PC-3 (cell line): Measurements from ENCODE around the gene PLPP3.

Experiments used
- CTCF ChIP-seq: fragments of 300-600 bp; sonication (generic); conservative IDR thresholded peaks from 2 replicates; pipeline ENCODE4 v1.5.1; 2017; ENCODE audit warnings: antibody characterized with exemption, low read depth, mild to moderate bottlenecking, low read length
- EZH2 ChIP-seq: fragments of 300-600 bp; sonication (generic); IDR thresholded peaks from one replicate; pipeline ENCODE4 v1.6.1; 2017; ENCODE audit warnings: antibody characterized with exemption, mild to moderate bottlenecking, low read length; ENCODE audit not compliant: unreplicated experiment
- EZH2phosphoT487 ChIP-seq: fragments of 300-600 bp; sonication (generic); IDR thresholded peaks from 2 replicates; pipeline ENCODE4 v1.6.1; 2018; ENCODE audit warnings: mild to moderate bottlenecking, antibody characterized with exemption, low read length, borderline replicate concordance

DNA sequence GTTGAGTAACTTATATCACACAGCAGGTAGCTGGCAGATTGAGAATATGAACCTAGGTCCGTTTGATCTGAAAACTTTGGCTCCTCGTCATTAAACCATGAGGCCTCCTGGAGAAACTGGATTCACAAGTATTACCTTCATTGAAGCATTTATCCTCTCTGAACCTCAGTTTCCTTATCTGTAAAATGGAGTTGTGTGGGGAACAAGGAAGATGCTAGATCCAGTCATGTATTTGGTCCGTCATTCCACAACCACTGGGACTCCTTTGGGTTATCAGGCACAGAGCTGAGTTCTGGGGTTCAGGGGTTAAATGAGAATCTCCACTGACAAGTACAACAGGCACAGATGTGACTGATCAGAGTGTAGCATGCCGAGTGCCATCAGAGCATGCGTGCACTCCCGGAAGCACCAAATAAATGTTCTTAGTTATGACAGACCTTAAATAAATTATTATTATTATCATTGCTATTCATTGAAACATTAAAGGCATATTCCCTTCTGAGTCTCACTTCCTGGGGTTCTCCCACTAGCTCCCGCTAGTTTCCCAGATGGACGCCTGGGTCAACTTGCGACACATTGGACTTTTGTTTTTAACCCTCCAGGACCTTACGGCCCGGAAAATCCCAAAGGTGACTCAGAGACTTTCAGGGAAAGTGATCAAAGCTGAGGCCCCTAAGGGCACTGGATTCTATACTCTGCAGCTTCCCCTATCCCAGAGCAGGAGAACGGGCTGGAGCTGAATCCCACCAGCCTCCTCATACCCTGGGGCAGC, 130.6 kb downstream of the PLPP3 start:
- TF ChIP-seq EZH2 (no peak), CTCF (no peak), EZH2phosphoT487 (no peak)
